Superior temporal gyrus (tissue), 1 donor: ENCODE measurements around the gene KIF7.
A peak's percentile ranks its signal among the peaks of the same experiment; 100 is the strongest.

Experiments used
- DNase-seq: peaks from one replicate; pipeline ENCODE4 v3.0.0-alpha.2; 2016; ENCODE audit errors: extremely low spot score

The KIF7 gene

GRCh38 chr15:89669309-89669865 is 14.1 kb upstream of the KIF7 start:
- no peak for DNase-seq

DNA sequence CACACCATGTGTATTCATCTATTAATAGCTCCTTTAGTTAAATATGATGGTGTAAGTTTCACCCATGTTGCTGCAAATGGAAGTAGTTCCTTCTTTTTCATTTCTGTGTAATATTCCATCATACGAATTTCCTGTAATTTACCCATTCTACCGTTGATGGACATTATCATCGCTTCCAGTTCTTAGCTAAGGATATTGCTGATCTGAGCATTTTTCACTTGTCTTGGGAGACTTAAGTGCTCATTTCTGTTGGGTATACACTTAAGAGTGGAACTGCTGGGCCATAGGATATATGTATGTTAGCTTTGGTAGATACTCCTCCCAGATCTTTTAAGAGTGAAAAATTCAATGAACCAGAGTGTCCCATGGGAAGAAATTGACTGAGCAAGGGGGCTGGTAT is 12.9 kb upstream of the KIF7 start:
- no peak for DNase-seq

- DNase-seq: no peak
These were observed 12.4 kb upstream of the KIF7 start for GRCh38 chr15:89667706-89667960.

GRCh38 chr15:89666858-89667705 is 11.8 kb upstream of the KIF7 start:
- DNase-seq: no peak

GRCh38 chr15:89666184-89666857 is 11.1 kb upstream of the KIF7 start:
- DNase-seq: no peak

- DNase-seq: no peak
These were observed 10.3 kb upstream of the KIF7 start for GRCh38 chr15:89665449-89666181.

- peak; percentile 19 for DNase-seq
These were observed 9.4 kb upstream of the KIF7 start for GRCh38 chr15:89664441-89665350.

GRCh38 chr15:89662893-89663626 is 7.8 kb upstream of the KIF7 start:
- no peak for DNase-seq

GRCh38 chr15:89660556-89660955 is 5.3 kb upstream of the KIF7 start:
- no peak for DNase-seq

GRCh38 chr15:89659295-89659694 is 4.0 kb upstream of the KIF7 start:
- no peak for DNase-seq

DNA sequence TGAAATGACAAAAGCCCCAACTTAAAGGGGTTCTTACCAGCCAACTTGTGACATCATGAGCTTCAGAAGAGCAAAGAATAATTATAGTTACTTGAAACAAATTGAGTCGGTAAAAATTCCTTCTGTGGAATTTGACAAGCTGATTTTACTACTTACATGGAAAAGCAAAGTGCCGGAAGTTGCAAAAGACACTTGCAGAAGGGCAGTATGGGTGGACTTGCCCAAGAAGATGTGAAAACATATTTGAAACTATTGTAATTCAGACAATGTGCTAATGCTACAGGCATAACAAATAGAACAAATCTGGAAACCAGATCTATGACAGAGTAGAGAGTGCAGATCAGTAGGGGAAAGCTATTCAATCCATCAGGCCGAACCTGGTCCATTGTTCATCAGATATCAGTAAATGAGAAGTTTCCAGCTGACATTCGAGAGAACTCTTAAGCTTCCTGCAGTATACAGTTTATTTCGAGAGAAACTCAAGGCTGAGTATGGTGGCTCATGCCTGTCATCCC is 2.5 kb upstream of the KIF7 start:
- no peak for DNase-seq

DNA sequence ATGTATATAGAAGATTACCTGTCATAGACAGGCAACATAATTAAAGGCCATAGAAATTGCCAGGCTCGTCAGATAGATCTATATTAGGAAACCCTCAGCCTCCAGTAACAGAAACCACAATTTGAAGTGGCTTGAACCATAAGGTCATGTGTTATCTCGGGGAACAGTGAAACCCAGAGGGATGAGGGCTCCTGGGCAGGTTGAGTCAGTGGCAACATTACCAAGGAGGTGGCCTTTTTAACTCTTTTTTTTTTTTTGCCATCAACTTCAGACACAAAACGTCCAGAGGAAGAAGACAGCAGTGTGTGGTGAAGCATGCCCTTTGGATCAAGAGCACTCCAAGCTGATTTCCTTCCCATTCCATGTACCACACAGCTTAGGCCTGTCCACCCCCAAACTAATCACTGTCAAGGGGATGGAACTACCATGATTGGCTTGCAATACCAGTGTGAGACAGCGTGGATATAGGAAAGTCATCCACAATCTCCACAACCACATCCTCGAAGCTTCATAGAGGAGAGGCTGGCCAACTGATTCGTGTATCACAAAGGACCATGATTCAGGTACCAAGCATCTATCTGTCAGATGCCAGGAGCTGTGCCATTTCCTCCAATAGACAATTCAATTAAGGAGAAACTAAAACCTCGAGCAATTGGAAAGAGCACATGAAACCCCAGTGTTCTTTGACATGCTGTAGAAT is 999 bp upstream of the KIF7 start:
- no peak for DNase-seq

DNA sequence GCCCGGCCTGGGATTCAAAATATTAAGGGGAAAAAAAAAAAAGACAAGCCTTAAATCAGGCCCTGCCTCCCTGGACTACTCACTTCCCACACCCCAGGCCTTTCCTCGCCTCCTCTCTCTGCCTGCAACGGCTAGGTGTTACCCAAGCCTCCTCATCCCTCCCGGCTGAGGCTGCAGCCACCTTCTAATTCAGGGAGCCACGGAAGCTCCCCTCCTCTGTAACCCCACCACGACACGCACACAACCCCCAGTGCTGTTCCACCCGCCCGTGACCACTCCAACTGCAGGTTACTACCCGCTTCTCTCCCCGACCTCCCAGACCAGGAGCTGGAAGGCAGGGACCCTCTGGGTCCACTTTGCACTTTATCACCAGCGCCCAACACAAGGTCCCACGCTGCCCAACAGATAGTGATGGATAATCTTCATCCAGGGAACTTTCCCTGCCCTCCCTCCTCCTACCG is 936 bp downstream of the KIF7 start:
- no peak for DNase-seq

- no peak for DNase-seq
These were observed 1.7 kb downstream of the KIF7 start for GRCh38 chr15:89653578-89653977.

DNA sequence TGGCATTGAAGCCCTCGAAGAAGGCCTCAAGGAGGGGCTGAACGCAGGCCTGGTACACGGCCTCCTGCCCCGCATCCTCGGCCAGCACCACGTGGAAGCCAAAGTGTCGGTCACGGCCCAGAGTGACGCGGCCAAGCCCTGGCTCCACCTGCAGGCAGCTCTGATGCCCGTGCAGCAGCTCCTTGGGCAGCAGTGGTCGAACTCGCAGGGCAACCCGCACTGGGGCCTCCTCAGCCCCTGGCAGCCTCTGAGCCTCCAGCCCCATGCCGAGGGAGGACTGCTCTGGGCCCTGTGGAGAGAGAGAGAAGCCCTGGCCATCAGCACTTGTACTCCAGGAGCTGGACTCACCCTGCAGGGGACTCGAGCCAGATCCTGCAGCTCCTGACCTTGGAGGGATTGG is 2.6 kb downstream of the KIF7 start:
- no peak for DNase-seq

DNA sequence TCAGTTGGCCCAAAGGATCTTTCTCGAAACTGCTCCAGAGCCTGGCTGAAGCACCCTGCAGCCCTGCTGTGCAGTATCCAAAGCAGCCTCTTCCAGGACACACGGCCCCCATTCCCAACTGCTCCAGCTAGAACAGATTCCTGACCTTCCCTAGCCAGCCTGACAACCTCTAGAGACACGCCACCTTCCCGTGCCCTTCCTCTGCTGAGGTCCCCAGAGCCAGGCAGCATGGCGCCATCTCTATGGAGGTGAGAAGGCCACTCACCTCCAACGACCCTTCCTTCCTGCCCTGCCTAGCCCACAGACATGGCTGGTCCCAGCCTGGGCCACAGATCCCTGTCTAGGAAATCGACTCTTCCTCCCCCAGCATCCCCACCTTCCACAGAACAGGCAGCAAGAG is 3.1 kb downstream of the KIF7 start:
- DNase-seq: no peak

GRCh38 chr15:89649716-89650115 is 5.6 kb downstream of the KIF7 start:
- no peak for DNase-seq

DNA sequence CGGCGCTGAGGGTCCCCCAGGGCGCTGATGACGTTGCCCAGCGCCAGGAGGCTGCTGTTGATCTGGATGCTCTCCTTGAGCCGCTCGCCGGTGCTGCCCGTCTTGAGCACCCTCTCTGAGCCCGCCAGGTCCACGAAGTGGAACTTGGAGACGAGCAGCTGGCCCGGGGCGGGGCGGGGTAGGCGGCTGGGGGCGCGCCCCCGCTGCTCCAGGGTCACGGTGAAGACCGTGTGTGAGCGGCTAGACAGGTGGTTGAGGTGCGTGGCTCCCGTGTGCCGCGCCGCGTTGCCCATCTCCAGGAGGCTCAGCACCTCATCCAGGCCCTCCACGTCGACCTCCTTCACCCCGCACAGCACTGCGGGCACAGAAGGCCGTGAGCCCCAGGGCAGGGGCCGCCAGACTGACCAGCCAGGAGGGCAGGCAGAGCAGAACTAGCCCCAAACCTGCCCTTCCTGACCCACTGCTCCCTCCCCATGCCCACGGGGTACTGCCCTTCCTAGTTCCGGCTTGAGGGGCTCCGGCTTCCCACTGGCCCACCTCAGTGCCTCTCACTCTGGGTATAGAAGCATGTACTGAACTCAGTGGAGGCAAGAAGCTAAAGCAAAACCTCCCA is 6.1 kb downstream of the KIF7 start:
- no peak for DNase-seq
